ENCODE data around the gene GTF3C4.

DNA sequence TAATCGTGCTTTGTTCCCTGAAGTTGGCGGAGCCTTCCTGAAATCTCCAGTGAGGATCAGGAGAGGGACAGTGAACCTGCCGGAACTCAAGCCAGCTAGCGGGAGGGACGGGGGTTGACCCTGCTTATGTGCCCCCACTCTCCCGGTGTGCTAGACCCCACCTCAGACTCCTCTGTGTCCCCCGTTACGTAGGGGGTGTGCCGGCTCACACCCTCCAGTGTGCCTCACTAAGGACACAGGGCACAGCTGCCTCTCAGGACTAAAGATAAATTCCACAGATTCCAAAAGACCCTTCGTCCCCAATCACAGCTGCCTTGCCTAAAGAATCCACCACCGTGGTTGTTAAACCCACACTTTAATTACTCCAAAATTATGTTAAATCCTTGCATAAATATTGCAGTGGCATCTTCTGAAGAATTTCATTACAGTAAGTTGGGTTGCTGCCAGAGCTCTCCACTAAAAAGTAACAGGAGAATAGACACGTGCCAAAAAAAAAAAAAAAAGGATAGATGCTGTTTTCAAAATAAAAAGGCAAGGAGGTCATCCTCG, 73.7 kb downstream of the GTF3C4 start:
- TF ChIP-seq CTCF (IDR thresholded peaks at IDR 0.05) (no peak), POLR2A (IDR thresholded peaks at IDR 0.05) (no peak)

Measured in adrenal gland (tissue), 5 donors.